HG02610 (cell line): ENCODE data around the gene SECTM1.

Experiments used
- ATAC-seq: cut with Tn5 transposase; IDR thresholded peaks from one replicate; pipeline ENCODE4 v1.9.1; 2021; ENCODE audit warnings: mild to moderate bottlenecking, moderate library complexity; ENCODE audit not compliant: unreplicated experiment

The SECTM1 gene

GRCh38 chr17:82301916-82302567, 31.5 kb downstream of the SECTM1 start:
- ATAC-seq = no peak

- no peak for ATAC-seq
These were observed 32.2 kb downstream of the SECTM1 start for GRCh38 chr17:82301300-82301915.

- ATAC-seq = no peak
These were observed 32.8 kb downstream of the SECTM1 start for GRCh38 chr17:82300707-82301270.

- ATAC-seq = no peak
These were observed 33.3 kb downstream of the SECTM1 start for GRCh38 chr17:82300228-82300627.

GRCh38 chr17:82299452-82299851, 34.1 kb downstream of the SECTM1 start:
- no peak for ATAC-seq

GRCh38 chr17:82298538-82299421, 34.8 kb downstream of the SECTM1 start:
- no peak for ATAC-seq

- peak; percentile 39 for ATAC-seq
These were observed 35.6 kb downstream of the SECTM1 start for GRCh38 chr17:82297714-82298537.

GRCh38 chr17:82297280-82297713, 36.3 kb downstream of the SECTM1 start:
- no peak for ATAC-seq

- no peak for ATAC-seq
These were observed 36.9 kb downstream of the SECTM1 start for GRCh38 chr17:82296511-82297279.

- no peak for ATAC-seq
These were observed 38.1 kb downstream of the SECTM1 start for GRCh38 chr17:82295472-82295814.

GRCh38 chr17:82294064-82294773, 39.3 kb downstream of the SECTM1 start:
- no peak for ATAC-seq

GRCh38 chr17:82292251-82293154, 41.1 kb downstream of the SECTM1 start:
- peak; percentile 91 for ATAC-seq

- no peak for ATAC-seq
These were observed 41.9 kb downstream of the SECTM1 start for GRCh38 chr17:82291582-82292250.

- ATAC-seq = no peak
These were observed 45.4 kb downstream of the SECTM1 start for GRCh38 chr17:82287868-82288801.

- ATAC-seq = no peak
These were observed 46.3 kb downstream of the SECTM1 start for GRCh38 chr17:82287013-82287867.

- ATAC-seq = no peak
These were observed 48.4 kb downstream of the SECTM1 start for GRCh38 chr17:82285141-82285540.
